Endothelial cell of umbilical vein (primary cell): ENCODE data around the gene ATP10A. TPM values are rescaled to one million over a fixed set of nuclear protein-coding genes. Genes with fewer than 3 reads are reported as not detected.

Experiments used
- BruUV-seq: library from RNA; stranded (reverse); fragments of 400-500 nt; replicated peaks from 2 replicates; lab custom pipeline; 2021; lab: Mats Ljungman, UMichigan
- CTCF ChIA-PET: fragments of 300-600, 350-600 bp; sonication (Branson Sonifier 250); formaldehyde crosslinking; loops from one replicate; lab custom pipeline; 2021; ENCODE audit warnings: antibody characterized with exemption, inconsistent platforms; lab: Charles Lee
- POLR2A ChIA-PET: fragments of 300-600, 350-600 bp; sonication (Branson Sonifier 250); formaldehyde crosslinking; loops from one replicate; lab custom pipeline; 2021; ENCODE audit warnings: antibody characterized with exemption, inconsistent platforms; lab: Charles Lee
- DNase-seq: peaks from one replicate; pipeline ENCODE4 v3.0.0-alpha.2; 2011; ENCODE audit warnings: low read depth, low spot score
- FAIRE-seq: peaks from 2 replicates; lab custom pipeline; 2011; peaks lifted over from hg19 to GRCh38; lab: Jason Lieb, UNC
- H2AFZ ChIP-seq: 2 replicates; pipeline ENCODE4 v1.6.0; 2012; ENCODE audit warnings: low read depth, low read length, control low read depth, inconsistent platforms
- H3K27ac ChIP-seq: 2 replicates; pipeline ENCODE4 v1.5.1; 2011; ENCODE audit warnings: low read depth, mild to moderate bottlenecking, control low read depth, low read length, moderate library complexity; ENCODE audit not compliant: insufficient read depth
- H3K27me3 ChIP-seq, 2 experiments: 2 replicates each; pipeline versions ENCODE4 v1.6.0 to v1.6.1; 2011; ENCODE audit warnings: low read length in 2 of 2, mixed read lengths in 1 of 2; ENCODE audit not compliant: control insufficient read depth in 2 of 2, insufficient read depth in 2 of 2
- H3K36me3 ChIP-seq, 2 experiments: 2 replicates in 1 of 2; 3 replicates in 1 of 2; pipeline ENCODE4 v1.5.1; 2011; ENCODE audit warnings: low read length in 2 of 2, mild to moderate bottlenecking in 1 of 2, moderate library complexity in 1 of 2; ENCODE audit not compliant: control insufficient read depth in 2 of 2, insufficient read depth in 2 of 2; ENCODE audit errors: extremely low read depth in 1 of 2
- H3K4me1 ChIP-seq: 3 replicates; pipeline ENCODE4 v1.5.1; 2011; ENCODE audit warnings: mild to moderate bottlenecking, low read length; ENCODE audit not compliant: control insufficient read depth, insufficient read depth; ENCODE audit errors: extremely low read depth
- H3K4me2 ChIP-seq: 2 replicates; pipeline ENCODE4 v1.6.1; 2011; ENCODE audit warnings: low read length, control low read depth, mixed read lengths; ENCODE audit not compliant: insufficient read depth
- H3K4me3 ChIP-seq, 3 experiments: fragments of 200-600 bp in 1 of 3; sonication (generic), shearing (Covaris generic) in 1 of 3; replicated peaks in 1 of 3; 2 replicates each; pipeline ENCODE4 v1.5.1; 2011 to 2016; ENCODE audit warnings: control low read depth in 3 of 3, low read length in 3 of 3, mild to moderate bottlenecking in 2 of 3, inconsistent platforms in 1 of 3, low read depth in 1 of 3, moderate library complexity in 1 of 3; ENCODE audit not compliant: insufficient read depth in 1 of 3
- H3K79me2 ChIP-seq: 2 replicates; pipeline ENCODE4 v1.6.0; 2012; ENCODE audit warnings: low read length, inconsistent platforms; ENCODE audit not compliant: control insufficient read depth, insufficient read depth
- H3K9ac ChIP-seq: replicated peaks from 2 replicates; pipeline ENCODE3; 2011; ENCODE audit warnings: low read length, control low read depth; ENCODE audit not compliant: insufficient read depth; ENCODE audit errors: extremely low read depth
- H3K9me1 ChIP-seq: replicated peaks from 3 replicates; pipeline ENCODE4 v1.6.0; 2011; ENCODE audit warnings: mild to moderate bottlenecking, low read length; ENCODE audit not compliant: control insufficient read depth, insufficient read depth; ENCODE audit errors: extremely low read depth
- H3K9me3 ChIP-seq: replicated peaks from 2 replicates; pipeline ENCODE4 v1.5.1; 2012; ENCODE audit warnings: low read length, inconsistent platforms; ENCODE audit not compliant: control insufficient read depth, insufficient read depth
- H4K20me1 ChIP-seq: replicated peaks from 2 replicates; pipeline ENCODE3; 2011; ENCODE audit warnings: mild to moderate bottlenecking, low read length; ENCODE audit not compliant: control insufficient read depth, insufficient read depth; ENCODE audit errors: extremely low read depth
- FOS ChIP-seq: IDR thresholded peaks from 2 replicates; pipeline ENCODE4 v1.6.1; 2011; ENCODE audit warnings: mild to moderate bottlenecking, low read length, moderate library complexity, borderline replicate concordance; ENCODE audit not compliant: insufficient read depth
- GATA2 ChIP-seq: IDR thresholded peaks from 2 replicates; pipeline ENCODE4 v1.7.0; 2011; ENCODE audit warnings: low read depth, mild to moderate bottlenecking, moderate library complexity, mixed read lengths, low read length; ENCODE audit not compliant: insufficient read length, insufficient read depth
- JUN ChIP-seq: IDR thresholded peaks from 2 replicates; pipeline ENCODE4 v1.6.1; 2011; ENCODE audit warnings: borderline replicate concordance, low read depth; ENCODE audit not compliant: insufficient read length, insufficient read depth
- MYC ChIP-seq: IDR thresholded peaks from one replicate; pipeline ENCODE4 v1.6.1; 2011; ENCODE audit warnings: mild to moderate bottlenecking, low read depth, low read length
- POLR2A ChIP-seq: IDR thresholded peaks from 2 replicates; pipeline ENCODE4 v1.6.1; 2012; ENCODE audit warnings: low read depth, mild to moderate bottlenecking, control low read depth, low read length
- POLR2AphosphoS5 ChIP-seq: IDR thresholded peaks from 2 replicates; pipeline ENCODE4 v1.6.1; 2012; ENCODE audit warnings: low read depth, mild to moderate bottlenecking, control low read depth, low read length, moderate library complexity; ENCODE audit not compliant: insufficient read depth
- dilution Hi-C: fragments of 300-500 bp; cut with MboI; formaldehyde crosslinking; loops from one replicate; pipeline ENCODE4 v1.15.0; 2019; ENCODE audit warnings: low sequenced_read_pairs; ENCODE audit not compliant: extremely low pct_ligation_motif_present
- intact Hi-C: fragments of 100-400 bp; cut with micrococcal nuclease; formaldehyde crosslinking; loops from one replicate; pipeline ENCODE4 v1.10.0; 2022
- polyA plus RNA-seq, 4 experiments: library from polyadenylated mRNA; depleted of rRNA in 3 of 4; stranded (reverse) in 3 of 4; unstranded in 1 of 4; fragments of >200 nt; gene quantifications; 2 replicates each; pipeline versions ENCODE4 v1.2.1 to v1.2.3, GENCODE V29; 2011 to 2012; ENCODE audit warnings: missing spikeins in 1 of 4
- total RNA-seq: library from RNA; stranded (reverse); gene quantifications from 2 replicates; pipeline ENCODE4 v1.2.3, GENCODE V29; 2021
- TF ChIP-seq, protein P1 (sequence below), 2 donors: IDR thresholded peaks; 1 replicate in 1 of 2; 2 replicates in 1 of 2; pipeline ENCODE4 v1.5.1; 2011; ENCODE audit warnings: low read length in 2 of 2, mild to moderate bottlenecking in 2 of 2, moderate library complexity in 2 of 2, control low read depth in 1 of 2, inconsistent platforms in 1 of 2, low read depth in 1 of 2; ENCODE audit not compliant: insufficient read depth in 1 of 2; ENCODE audit errors: extremely low read depth in 1 of 2
- TF ChIP-seq, protein P2 (sequence below): IDR thresholded peaks from 2 replicates; pipeline ENCODE4 v1.6.1; 2011; ENCODE audit not compliant: insufficient read depth, insufficient read length

The ATP10A gene
- total and polyA plus RNA-seq, 2 donors (not counting 3 experiments of a cell fraction or from before 2014, with no cell fraction given), result not detected

DNA sequence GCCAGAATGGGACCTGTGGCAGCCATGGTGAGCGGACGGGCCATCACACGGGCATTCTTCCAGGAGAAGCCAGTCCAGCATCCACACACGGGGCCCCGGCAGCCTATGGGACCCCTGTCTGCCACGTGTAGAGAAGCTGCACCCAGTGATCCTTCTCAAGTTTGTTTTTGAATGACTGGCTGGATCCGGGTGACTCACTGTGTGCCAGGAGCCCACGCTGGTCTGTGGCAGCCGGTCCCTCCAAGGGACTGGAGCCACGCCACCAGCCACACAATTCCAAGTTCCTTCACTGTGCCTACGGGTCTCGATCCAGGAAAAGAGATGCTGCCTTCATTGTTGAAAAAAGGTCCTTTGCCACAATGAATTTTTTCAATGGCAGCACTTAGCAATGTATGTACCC lies 58.1 kb downstream of the ATP10A start:
- no peak for FAIRE-seq
- no peaks in the 10 kb centered on the region for H3K36me3 ChIP-seq
- no peak for TF ChIP-seq JUN
- TF ChIP-seq, protein P1, sequence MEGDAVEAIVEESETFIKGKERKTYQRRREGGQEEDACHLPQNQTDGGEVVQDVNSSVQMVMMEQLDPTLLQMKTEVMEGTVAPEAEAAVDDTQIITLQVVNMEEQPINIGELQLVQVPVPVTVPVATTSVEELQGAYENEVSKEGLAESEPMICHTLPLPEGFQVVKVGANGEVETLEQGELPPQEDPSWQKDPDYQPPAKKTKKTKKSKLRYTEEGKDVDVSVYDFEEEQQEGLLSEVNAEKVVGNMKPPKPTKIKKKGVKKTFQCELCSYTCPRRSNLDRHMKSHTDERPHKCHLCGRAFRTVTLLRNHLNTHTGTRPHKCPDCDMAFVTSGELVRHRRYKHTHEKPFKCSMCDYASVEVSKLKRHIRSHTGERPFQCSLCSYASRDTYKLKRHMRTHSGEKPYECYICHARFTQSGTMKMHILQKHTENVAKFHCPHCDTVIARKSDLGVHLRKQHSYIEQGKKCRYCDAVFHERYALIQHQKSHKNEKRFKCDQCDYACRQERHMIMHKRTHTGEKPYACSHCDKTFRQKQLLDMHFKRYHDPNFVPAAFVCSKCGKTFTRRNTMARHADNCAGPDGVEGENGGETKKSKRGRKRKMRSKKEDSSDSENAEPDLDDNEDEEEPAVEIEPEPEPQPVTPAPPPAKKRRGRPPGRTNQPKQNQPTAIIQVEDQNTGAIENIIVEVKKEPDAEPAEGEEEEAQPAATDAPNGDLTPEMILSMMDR (IDR thresholded peaks at IDR 0.05; ENCODE audit: extremely low read depth in 1 of 2, insufficient read depth in 1 of 2, low read depth in 1 of 2, low read length in 2 of 2), result no peak
- TF ChIP-seq, protein P2, sequence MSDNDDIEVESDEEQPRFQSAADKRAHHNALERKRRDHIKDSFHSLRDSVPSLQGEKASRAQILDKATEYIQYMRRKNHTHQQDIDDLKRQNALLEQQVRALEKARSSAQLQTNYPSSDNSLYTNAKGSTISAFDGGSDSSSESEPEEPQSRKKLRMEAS, result no peak
- TF ChIP-seq POLR2A, result no peak
- no peak for TF ChIP-seq MYC
- no peak for TF ChIP-seq FOS
- no peak for TF ChIP-seq POLR2AphosphoS5
- TF ChIP-seq GATA2, result no peak
- DNase-seq, result no peak
- H3K27ac ChIP-seq, result no peak overlapping the region
- intact Hi-C loops (no loop called here), dilution Hi-C loops (no loop called here)
- H3K4me3 ChIP-seq, result no peak overlapping the region
- no peaks in the 10 kb centered on the region for H3K27me3 ChIP-seq
- H3K9me1 ChIP-seq, result no peaks in the 10 kb centered on the region
- no peaks in the 10 kb centered on the region for H3K79me2 ChIP-seq
- POLR2A ChIA-PET, result no interaction called here
- H3K9me3 ChIP-seq, result peaks cover 11% of the 10 kb centered on the region
- no peaks in the 10 kb centered on the region for H4K20me1 ChIP-seq
- CTCF ChIA-PET, result no interaction called here
- H3K4me1 ChIP-seq, result no peaks in the 10 kb centered on the region
- no TSS peak for BruUV-seq
- H3K9ac ChIP-seq, result no peak overlapping the region
- no peak overlapping the region for H3K4me2 ChIP-seq
- no peak overlapping the region for H2AFZ ChIP-seq
